A549 (cell line): Measurements from ENCODE around the gene STAT5B. TPM values are rescaled to one million over a fixed set of nuclear protein-coding genes. Genes with fewer than 3 reads are reported as not detected.

Source experiments
- BCL3 ChIP-seq: fragments of >200 bp; sonication (Bioruptor Twin); formaldehyde crosslinking; IDR thresholded peaks from 3 replicates; pipeline ENCODE4 v1.6.1; 2016
- CHD2 ChIP-seq: fragments of 150-350 bp; IDR thresholded peaks from 2 replicates; pipeline ENCODE4 v1.6.1; 2014; ENCODE audit warnings: low read length; ENCODE audit not compliant: partially characterized antibody
- CHD4 ChIP-seq: fragments of 200-600 bp; sonication (generic); IDR thresholded peaks from 2 replicates; pipeline ENCODE4 v1.6.1; 2016; ENCODE audit warnings: antibody characterized with exemption, mild to moderate bottlenecking, borderline replicate concordance
- EHF ChIP-seq: fragments of 250-450 bp; sonication (Bioruptor Pico); IDR thresholded peaks from 2 replicates; pipeline ENCODE4 v1.5.0; 2020; ENCODE audit warnings: mild to moderate bottlenecking
- EP300 ChIP-seq, 2 experiments: fragments of >200 bp; sonication (Bioruptor Twin); formaldehyde crosslinking; IDR thresholded peaks; 2 replicates in 1 of 2; 3 replicates in 1 of 2; pipeline ENCODE4 v1.6.1; 2016 to 2017
- FOXS1 ChIP-seq: fragments of 250-450 bp; sonication (Bioruptor Pico); IDR thresholded peaks from 2 replicates; pipeline ENCODE4 v1.5.0; 2020; ENCODE audit warnings: mild to moderate bottlenecking, moderate library complexity
- KDM1A ChIP-seq: fragments of 200-600 bp; sonication (generic); IDR thresholded peaks from 2 replicates; pipeline ENCODE4 v1.6.1; 2016; ENCODE audit warnings: low read depth, mild to moderate bottlenecking
- MAZ ChIP-seq: fragments of 150-350 bp; IDR thresholded peaks from 2 replicates; pipeline ENCODE4 v1.6.1; 2014; ENCODE audit warnings: antibody characterized with exemption, low read depth, low read length, borderline replicate concordance
- MYC ChIP-seq: IDR thresholded peaks from 2 replicates; pipeline ENCODE4 v1.6.1; 2012; ENCODE audit warnings: mild to moderate bottlenecking, inconsistent platforms, low read length, improper control_type of control experiment, borderline replicate concordance
- NFE2L2 ChIP-seq: fragments of 150-350 bp; conservative IDR thresholded peaks from 2 replicates; pipeline ENCODE4 v1.6.1; 2014; ENCODE audit warnings: low read length
- PHF8 ChIP-seq: fragments of 200-600 bp; sonication (generic); IDR thresholded peaks from 2 replicates; pipeline ENCODE4 v1.6.1; 2016; ENCODE audit warnings: low read depth, mild to moderate bottlenecking, antibody characterized with exemption, moderate library complexity, borderline replicate concordance
- RAD21 ChIP-seq, 2 experiments: fragments of >200 bp in 1 of 2; sonication (Bioruptor Twin) in 1 of 2; formaldehyde crosslinking in 1 of 2; IDR thresholded peaks in 1 of 2; conservative IDR thresholded peaks in 1 of 2; 2 replicates in 1 of 2; 3 replicates in 1 of 2; pipeline ENCODE4 v1.6.1; 2012 to 2018; ENCODE audit warnings: inconsistent platforms in 1 of 2
- RARB ChIP-seq: fragments of 250-450 bp; sonication (Bioruptor Pico); IDR thresholded peaks from 2 replicates; pipeline ENCODE4 v1.8.0; 2021; ENCODE audit warnings: mild to moderate bottlenecking, moderate library complexity
- RCOR1 ChIP-seq: fragments of 150-350 bp; IDR thresholded peaks from 2 replicates; pipeline ENCODE4 v1.6.1; 2014; ENCODE audit warnings: antibody characterized with exemption, low read length, low read depth
- RFX5 ChIP-seq: fragments of 450-650 bp; IDR thresholded peaks from 2 replicates; pipeline ENCODE4 v1.7.1; 2014; ENCODE audit warnings: antibody characterized with exemption, mild to moderate bottlenecking, moderate library complexity
- USF2 ChIP-seq: fragments of 450-650 bp; IDR thresholded peaks from 2 replicates; pipeline ENCODE4 v1.6.1; 2014; ENCODE audit warnings: antibody characterized with exemption
- ZC3H11A ChIP-seq: fragments of 450-650 bp; IDR thresholded peaks from 2 replicates; pipeline ENCODE4 v1.6.1; 2014; ENCODE audit warnings: antibody characterized with exemption, mild to moderate bottlenecking
- ZFP36 ChIP-seq: fragments of 450-650 bp; IDR thresholded peaks from 2 replicates; pipeline ENCODE4 v1.6.1; 2014; ENCODE audit warnings: borderline replicate concordance; ENCODE audit not compliant: partially characterized antibody
- ZSCAN20 ChIP-seq: fragments of 250-450 bp; sonication (Bioruptor Pico); IDR thresholded peaks from 2 replicates; pipeline ENCODE4 v1.8.0; 2022; ENCODE audit warnings: mild to moderate bottlenecking, moderate library complexity
- polyA plus RNA-seq, 4 experiments: library from polyadenylated mRNA; depleted of rRNA in 3 of 4; stranded (reverse); fragments of >200 nt; fragmentation: RNase III in 1 of 4; extraction: RNeasy Plus Mini Kit Qiagen cat#74134 plus additional on column Dnase treatment in 1 of 4; gene quantifications; 2 replicates in 3 of 4; 3 replicates in 1 of 4; pipeline ENCODE4 v1.2.3, GENCODE V29; 2011 to 2017
- TF ChIP-seq, protein P1 (sequence below): fragments of >200 bp; sonication (Bioruptor Twin); formaldehyde crosslinking; IDR thresholded peaks from 3 replicates; pipeline ENCODE4 v1.5.1; 2016
- TF ChIP-seq, protein P2 (sequence below): fragments of 250-450 bp; sonication (Bioruptor Pico); IDR thresholded peaks from 2 replicates; pipeline ENCODE4 v1.5.0; 2021; ENCODE audit warnings: mild to moderate bottlenecking, moderate library complexity, borderline replicate concordance
- TF ChIP-seq, protein P3 (sequence below): IDR thresholded peaks from 2 replicates; pipeline ENCODE4 v1.6.1; 2012; ENCODE audit warnings: low read depth, borderline replicate concordance
- TF ChIP-seq, protein P4 (sequence below): fragments of 150-350 bp; IDR thresholded peaks from 2 replicates; pipeline ENCODE4 v1.6.1; 2014; ENCODE audit warnings: low read depth, mild to moderate bottlenecking, low read length
- TF ChIP-seq, protein P5 (sequence below): IDR thresholded peaks from 2 replicates; pipeline ENCODE4 v1.6.1; 2012

The STAT5B gene
- polyA plus RNA-seq, 2 of the 4 experiments (the other 2 are of a cell fraction) = 31.2 to 37.6 TPM

- TF ChIP-seq, protein P1, sequence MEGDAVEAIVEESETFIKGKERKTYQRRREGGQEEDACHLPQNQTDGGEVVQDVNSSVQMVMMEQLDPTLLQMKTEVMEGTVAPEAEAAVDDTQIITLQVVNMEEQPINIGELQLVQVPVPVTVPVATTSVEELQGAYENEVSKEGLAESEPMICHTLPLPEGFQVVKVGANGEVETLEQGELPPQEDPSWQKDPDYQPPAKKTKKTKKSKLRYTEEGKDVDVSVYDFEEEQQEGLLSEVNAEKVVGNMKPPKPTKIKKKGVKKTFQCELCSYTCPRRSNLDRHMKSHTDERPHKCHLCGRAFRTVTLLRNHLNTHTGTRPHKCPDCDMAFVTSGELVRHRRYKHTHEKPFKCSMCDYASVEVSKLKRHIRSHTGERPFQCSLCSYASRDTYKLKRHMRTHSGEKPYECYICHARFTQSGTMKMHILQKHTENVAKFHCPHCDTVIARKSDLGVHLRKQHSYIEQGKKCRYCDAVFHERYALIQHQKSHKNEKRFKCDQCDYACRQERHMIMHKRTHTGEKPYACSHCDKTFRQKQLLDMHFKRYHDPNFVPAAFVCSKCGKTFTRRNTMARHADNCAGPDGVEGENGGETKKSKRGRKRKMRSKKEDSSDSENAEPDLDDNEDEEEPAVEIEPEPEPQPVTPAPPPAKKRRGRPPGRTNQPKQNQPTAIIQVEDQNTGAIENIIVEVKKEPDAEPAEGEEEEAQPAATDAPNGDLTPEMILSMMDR = peak; percentile 77
- TF ChIP-seq NFE2L2 = no peak
- no peak for TF ChIP-seq FOXS1 (CRISPR knock-in tag)
- TF ChIP-seq EHF (CRISPR knock-in tag) = no peak
- TF ChIP-seq, protein P2, sequence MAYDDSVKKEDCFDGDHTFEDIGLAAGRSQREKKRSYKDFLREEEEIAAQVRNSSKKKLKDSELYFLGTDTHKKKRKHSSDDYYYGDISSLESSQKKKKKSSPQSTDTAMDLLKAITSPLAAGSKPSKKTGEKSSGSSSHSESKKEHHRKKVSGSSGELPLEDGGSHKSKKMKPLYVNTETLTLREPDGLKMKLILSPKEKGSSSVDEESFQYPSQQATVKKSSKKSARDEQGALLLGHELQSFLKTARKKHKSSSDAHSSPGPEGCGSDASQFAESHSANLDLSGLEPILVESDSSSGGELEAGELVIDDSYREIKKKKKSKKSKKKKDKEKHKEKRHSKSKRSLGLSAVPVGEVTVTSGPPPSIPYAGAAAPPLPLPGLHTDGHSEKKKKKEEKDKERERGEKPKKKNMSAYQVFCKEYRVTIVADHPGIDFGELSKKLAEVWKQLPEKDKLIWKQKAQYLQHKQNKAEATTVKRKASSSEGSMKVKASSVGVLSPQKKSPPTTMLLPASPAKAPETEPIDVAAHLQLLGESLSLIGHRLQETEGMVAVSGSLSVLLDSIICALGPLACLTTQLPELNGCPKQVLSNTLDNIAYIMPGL (CRISPR knock-in tag) = no peak
- no peak for TF ChIP-seq MAZ
- no peak for TF ChIP-seq RCOR1
- no peak for TF ChIP-seq BCL3
- TF ChIP-seq MYC = no peak
- TF ChIP-seq RFX5 = no peak
- no peak for TF ChIP-seq ZC3H11A
- TF ChIP-seq RARB (CRISPR knock-in tag) = no peak
- no peak for TF ChIP-seq ZSCAN20
- TF ChIP-seq RAD21 (conservative IDR thresholded peaks at IDR 0.05 in 1 of 2, IDR thresholded peaks at IDR 0.05 in 1 of 2) = peak; percentile 84 to 91
- TF ChIP-seq, protein P3, sequence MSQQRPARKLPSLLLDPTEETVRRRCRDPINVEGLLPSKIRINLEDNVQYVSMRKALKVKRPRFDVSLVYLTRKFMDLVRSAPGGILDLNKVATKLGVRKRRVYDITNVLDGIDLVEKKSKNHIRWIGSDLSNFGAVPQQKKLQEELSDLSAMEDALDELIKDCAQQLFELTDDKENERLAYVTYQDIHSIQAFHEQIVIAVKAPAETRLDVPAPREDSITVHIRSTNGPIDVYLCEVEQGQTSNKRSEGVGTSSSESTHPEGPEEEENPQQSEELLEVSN = peak; percentile 69
- no peak for TF ChIP-seq KDM1A
- no peak for TF ChIP-seq USF2
- TF ChIP-seq CHD4 = no peak
- TF ChIP-seq, protein P4, sequence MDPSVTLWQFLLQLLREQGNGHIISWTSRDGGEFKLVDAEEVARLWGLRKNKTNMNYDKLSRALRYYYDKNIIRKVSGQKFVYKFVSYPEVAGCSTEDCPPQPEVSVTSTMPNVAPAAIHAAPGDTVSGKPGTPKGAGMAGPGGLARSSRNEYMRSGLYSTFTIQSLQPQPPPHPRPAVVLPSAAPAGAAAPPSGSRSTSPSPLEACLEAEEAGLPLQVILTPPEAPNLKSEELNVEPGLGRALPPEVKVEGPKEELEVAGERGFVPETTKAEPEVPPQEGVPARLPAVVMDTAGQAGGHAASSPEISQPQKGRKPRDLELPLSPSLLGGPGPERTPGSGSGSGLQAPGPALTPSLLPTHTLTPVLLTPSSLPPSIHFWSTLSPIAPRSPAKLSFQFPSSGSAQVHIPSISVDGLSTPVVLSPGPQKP = no peak
- TF ChIP-seq CHD2 = no peak
- no peak for TF ChIP-seq PHF8
- no peak for TF ChIP-seq EP300 (IDR thresholded peaks at IDR 0.05)
- TF ChIP-seq, protein P5, sequence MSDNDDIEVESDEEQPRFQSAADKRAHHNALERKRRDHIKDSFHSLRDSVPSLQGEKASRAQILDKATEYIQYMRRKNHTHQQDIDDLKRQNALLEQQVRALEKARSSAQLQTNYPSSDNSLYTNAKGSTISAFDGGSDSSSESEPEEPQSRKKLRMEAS = peak; percentile 71
- TF ChIP-seq ZFP36 = no peak
Observed at GRCh38 chr17:42312285-42313130, 36.3 kb upstream of the STAT5B start (continued).
